HTERT RPE-1 (cell line): ENCODE data around the gene FGD3.
"Not testable (repeated sequence)": the region's sequence is repeated elsewhere in the genome, so short reads cannot be mapped to it uniquely, and the experiment has no call there.

Experiments used
- in situ Hi-C: fragments of 300-500 bp; cut with MboI; formaldehyde crosslinking; loops from 4 replicates; pipeline ENCODE4 v1.14.3; 2020; ENCODE audit warnings: low sequenced_read_pairs

Gene FGD3, protein sequence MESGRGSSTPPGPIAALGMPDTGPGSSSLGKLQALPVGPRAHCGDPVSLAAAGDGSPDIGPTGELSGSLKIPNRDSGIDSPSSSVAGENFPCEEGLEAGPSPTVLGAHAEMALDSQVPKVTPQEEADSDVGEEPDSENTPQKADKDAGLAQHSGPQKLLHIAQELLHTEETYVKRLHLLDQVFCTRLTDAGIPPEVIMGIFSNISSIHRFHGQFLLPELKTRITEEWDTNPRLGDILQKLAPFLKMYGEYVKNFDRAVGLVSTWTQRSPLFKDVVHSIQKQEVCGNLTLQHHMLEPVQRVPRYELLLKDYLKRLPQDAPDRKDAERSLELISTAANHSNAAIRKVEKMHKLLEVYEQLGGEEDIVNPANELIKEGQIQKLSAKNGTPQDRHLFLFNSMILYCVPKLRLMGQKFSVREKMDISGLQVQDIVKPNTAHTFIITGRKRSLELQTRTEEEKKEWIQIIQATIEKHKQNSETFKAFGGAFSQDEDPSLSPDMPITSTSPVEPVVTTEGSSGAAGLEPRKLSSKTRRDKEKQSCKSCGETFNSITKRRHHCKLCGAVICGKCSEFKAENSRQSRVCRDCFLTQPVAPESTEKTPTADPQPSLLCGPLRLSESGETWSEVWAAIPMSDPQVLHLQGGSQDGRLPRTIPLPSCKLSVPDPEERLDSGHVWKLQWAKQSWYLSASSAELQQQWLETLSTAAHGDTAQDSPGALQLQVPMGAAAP

DNA sequence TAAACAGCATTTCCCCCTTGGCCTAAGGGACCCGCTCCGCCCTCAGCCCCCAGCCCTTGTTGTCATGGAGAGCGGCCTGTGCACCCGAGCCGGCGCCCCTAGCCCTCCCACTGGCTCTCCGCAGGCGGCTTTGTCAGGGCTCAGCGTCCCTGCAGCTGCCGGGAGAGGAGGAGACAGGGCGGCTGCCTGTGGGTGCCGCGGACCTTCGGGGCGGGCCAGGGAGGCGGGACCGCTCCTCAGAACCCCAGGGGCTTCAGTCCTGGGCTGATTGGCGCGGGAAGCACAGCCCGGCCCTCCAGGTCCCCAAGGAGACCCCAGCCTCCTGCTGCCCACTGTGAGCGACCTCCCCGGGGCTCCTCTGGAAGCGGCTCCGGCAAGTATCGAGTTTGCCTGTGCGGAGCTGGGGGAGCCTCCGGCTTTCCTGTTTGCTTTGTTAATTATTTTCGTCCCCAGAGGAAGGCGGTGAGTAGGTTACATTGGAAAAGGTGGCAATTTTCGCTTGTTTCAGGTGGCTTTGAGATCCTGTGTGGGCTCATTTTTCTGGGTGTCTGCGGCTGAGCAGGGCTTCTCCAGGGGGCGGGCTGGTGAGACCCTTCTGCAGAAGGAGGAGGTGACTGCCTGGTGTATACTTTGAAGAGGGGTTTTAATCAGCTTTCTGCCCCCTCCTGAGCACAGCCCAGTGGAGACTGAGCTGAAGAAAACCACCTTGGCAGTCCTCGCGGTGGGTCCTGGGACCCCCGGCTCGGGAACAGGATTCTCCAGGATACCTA, at the start of gene FGD3:
Gene FGD3, plus strand, starts transcription at position 256 of the 770 bp plus-strand sequence. CDS start 28,734 bp downstream, outside the sequence.
- in situ Hi-C loops: no loop called here

DNA sequence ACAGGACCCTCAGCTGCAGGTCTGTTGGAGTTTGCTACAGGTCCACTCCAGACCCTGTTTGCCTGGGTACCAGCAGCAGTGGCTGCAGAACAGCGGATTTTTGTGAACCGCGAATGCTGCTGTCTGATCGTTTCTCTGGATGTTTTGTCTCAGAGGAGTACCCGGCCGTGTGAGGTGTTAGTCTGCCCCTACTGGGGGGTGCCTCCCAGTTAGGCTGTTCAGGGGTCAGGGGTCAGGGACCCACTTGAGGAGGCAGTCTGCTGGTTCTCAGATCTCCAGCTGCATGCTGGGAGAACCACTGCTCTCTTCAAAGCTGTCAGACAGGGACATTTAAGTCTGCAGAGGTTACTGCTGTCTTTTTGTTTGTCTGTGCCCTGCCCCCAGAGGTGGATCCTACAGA, 42.2 kb upstream of the FGD3 start:
- in situ Hi-C loops: not testable (repeated sequence)

DNA sequence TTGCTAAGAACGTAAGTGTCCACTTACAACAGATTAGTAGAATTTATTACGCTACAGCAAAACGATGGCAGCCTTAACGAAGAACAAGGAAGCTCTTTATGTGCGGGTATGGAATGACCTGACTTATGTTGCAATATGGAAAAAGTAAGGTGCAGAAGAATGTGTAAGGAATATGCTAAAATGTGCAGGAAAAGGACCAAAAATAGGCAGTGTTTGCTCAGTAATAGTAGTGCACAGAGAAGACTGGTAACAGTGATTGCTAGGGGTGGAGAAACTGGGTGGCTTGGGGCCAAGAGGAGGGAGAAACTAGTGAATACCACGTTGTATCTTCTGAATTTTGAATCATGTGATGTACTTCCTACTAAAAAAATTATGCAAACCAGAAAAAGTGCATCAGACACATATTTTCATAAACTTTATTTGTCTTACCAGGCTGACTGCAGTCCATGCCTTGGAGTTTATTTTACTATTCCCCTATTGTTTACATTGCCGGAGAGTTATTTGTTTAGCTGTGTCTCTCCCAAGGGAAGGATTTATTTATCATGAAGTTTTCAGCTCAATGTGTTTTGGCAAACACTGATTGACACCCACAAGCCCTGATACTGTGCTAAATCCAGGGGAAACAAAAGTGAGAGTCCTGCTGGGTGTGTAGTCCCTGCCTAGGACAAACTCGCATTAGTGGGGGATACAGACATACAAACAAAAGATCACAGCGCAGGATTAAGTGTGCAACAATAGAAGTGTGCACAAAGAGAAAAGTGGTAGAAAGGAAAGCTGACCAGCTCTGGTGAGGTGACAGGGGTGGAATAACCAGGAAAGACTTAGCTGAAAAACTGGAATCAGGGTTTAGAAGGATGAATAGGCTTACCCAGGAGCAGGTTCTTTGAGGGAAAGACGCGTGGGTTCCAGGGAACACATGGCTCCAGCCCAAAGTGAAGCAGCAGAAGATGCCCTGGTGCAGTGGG, 35.5 kb upstream of the FGD3 start:
- in situ Hi-C loops: no loop called here

DNA sequence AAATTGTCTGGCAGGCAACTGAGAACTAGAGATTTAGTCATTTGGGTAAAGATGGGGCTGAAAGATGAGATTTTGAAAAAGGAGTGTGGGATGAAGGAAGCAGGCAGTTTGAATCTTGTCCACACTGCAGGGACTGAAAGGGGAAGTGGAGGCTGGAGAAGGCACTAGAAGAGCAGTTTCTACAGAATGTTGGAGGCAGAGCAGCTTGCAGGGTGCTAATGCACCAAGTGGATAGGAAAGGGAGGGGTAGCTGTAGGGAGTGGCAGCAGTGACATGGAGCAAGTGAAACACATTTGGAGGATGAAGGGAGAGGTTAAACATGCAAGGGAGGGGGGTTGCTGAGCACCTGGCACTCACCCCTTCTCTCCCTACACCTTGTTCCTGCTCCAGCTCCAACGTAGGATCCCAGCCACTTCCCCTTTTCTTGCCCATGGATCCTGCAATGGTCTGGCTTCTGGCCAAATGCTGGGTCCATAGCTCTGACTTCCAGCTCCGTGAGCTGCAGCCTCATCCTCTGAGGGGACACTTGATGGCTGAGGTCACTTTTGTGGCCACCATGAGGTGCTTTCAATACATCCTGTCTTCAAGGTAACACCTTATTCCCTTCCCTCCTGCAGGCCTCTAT, 30.0 kb upstream of the FGD3 start:
- in situ Hi-C loops: no loop called here

DNA sequence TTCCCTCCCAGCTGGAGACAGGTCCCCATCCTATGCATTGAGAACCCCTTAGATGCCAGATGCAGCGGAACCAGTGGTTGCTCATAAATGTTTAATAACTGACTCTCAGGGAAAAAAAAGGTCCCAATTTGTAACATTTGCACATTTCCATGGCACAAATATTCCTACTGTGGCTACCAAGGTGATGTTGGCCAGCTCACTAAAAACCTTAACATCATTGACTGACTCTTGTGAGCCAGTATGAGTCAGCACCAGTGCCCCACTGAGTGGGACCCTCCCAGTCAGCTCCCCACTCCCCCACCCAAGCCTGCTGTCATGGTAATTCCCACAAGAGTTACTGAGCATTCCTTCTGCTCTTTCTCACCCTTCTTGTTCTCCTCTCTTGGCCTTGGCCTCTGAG, 26.9 kb upstream of the FGD3 start:
- in situ Hi-C loops: no loop called here

DNA sequence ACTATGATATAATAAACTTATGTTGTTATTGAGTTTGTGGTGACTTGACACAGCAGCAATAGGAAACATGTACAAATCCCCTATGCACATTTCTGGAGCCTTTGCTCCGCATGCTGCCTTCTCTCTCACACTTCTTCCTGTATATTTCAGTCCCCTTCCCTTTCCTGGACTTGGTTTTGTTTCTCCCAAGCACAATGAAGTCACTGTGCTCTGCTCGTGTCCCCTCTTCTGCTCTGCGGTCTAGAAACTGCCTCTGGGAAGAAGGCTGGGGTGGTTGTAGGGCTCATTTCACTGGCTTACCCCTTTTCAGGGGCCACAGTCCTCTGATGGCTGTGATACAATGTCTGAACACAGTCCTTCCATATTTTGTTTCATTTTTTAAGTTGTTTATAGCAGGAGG, 15.7 kb upstream of the FGD3 start:
- in situ Hi-C loops: no loop called here

DNA sequence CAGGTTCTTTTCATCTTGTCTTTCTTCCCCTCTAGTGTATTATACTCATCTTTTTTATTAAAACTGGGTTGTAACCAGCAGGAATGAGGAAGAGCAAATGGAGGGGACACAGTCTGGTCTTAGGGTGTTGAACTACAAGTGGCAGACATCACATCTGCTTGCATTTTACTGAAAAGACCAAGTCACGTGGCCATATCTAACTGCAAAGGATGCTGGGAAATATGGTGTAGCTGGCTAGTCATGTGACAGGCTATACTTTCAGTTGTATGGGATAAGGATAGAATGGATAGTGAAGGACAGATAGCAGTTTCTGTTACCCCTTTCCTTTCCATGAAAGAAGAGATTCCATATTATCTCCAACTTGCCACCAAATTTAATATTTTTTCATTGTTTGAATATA, 13.0 kb upstream of the FGD3 start:
- in situ Hi-C loops: no loop called here

DNA sequence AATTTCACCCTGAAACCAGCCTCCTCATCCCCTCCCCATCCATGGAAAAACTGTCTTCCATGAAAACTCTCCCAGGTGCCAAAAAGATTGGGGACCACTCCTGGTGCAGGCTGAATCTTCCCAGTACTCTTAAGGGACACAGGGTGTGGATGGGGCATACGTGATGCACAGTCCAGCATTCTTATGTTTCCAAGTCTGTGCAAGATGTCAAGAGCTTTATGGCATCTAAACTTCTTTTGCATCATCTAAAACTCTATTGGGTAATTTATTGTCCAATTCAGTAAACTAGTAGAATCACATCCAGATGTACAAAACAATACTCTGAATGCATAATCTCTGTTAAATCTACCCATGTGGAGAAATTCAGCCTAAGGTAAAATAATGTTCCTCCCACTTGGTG, 9.3 kb upstream of the FGD3 start:
- in situ Hi-C loops: no loop called here

DNA sequence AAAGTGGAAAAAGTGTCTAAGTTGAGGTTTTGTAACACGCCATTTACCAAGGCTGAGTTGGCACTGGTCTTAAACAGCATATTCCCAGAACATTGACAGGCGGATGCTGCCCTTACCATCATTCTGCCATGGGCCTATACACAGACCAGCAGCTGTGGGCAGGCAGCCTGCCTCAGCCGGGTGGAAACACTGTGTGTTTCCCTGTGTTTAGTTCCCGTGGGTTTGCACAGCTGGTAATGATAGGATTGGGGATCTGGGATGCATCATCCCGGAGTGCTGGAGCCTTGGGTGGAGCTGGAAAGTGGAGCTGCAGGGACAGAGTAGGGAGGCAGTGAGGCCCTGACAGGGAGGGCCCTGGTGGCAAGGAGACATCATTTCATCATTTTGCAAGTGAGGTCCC, 5.5 kb upstream of the FGD3 start:
- in situ Hi-C loops: no loop called here

DNA sequence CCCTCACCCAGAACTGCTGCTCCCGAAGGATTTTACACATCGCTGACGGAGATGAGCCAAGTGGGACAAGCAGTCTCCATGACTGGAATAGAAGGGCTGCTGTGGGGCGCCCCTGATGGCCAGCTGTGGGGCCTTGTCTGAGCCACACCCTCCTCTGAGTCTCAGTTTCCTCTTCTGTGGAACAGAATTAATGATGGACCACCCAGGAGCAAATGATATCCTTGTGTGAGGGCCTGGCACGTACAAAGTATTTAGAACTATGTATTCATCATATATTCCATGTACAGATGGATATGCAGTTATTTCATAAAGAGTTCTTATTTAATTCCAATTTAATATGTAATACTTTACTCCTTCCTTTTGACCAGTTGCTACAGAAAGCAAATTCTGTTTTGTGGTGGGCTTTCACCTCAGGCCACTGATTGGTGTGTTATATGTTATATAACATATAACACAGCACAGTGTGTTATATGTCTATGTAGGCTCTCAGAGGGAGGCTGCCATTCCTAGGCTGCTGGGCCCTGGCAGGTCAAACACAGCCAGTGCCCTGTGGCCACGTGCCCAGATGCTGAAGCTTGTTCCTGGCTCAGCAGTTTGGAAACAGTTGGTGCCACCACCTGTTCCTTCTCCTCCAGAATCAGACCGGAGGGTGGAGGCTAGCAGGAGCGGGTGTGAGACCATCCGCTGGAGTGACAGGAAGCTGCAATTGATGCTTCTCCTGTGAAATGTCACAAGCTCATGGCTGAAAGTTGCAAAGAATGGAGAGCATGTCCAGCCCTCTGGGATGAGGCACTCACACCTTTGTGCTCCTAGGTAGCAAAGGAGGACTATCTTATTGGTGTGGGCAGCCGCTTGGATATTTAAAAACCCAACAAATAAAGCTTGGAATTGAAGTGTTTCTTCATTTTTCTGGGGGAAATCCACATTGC, 4.4 kb upstream of the FGD3 start:
- in situ Hi-C loops: no loop called here

DNA sequence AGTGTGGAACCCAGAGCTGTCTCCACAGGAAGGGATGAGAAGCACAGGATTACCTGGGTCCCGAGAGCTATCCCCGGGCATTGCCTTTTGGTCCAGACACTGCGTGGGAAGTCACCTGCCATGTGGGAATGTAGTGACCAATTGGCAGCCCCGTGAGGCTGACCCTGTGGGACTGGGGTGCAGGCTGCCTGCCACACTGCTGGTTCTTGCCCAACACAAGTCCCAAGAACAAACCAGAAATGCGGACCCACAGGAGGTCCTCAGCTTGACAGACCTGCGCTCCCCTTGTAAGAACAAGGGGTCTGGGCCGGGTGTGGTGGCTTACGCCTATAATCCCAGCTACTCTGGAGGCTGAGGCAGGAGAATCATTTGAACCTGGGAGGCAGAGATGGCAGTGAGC, 2.4 kb upstream of the FGD3 start:
- in situ Hi-C loops: no loop called here

DNA sequence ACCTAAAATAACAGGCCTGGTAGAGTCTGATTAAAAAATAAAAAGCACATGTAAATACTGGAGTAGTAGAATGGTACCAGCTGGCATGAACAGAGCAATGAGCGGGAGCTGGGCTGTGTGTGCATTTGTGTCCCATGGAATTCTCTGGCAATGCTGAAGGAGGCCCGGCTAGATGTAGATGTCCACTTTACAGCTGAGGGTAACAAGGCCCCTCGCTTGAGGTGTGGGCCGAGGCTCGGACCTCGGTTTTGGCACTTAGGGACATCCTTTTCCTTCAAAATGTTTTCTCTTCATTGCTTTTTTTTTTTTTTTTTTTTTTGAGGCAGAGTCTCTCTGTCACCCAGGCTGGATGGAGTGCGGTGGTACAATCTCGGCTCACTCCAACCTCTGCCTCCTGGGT, 1.5 kb upstream of the FGD3 start:
- in situ Hi-C loops: no loop called here

DNA sequence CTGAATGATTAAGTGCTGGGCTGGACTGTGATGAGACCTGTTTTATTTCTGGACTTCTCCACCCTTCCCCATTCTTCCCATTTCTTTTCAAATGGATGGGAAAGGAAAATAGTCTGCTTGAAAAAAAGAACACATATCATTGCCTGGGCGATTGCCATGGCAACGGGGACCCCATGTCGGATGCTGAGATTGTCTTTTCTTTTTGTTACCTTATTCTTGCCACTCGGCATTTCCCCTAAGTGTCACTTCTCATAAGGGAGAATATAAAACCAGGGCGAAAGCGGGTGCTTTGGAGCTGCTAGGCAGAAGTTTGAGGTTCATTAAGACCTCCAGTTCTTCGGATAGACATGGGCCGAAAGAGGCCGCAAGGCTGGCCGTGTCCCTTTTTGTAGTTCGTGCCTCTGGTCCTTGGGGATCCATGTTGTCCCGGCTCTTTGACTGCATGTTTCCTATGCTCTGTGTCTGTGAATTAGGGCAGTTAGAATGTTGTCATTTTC, 763 bp downstream of the FGD3 start:
- in situ Hi-C loops: no loop called here

DNA sequence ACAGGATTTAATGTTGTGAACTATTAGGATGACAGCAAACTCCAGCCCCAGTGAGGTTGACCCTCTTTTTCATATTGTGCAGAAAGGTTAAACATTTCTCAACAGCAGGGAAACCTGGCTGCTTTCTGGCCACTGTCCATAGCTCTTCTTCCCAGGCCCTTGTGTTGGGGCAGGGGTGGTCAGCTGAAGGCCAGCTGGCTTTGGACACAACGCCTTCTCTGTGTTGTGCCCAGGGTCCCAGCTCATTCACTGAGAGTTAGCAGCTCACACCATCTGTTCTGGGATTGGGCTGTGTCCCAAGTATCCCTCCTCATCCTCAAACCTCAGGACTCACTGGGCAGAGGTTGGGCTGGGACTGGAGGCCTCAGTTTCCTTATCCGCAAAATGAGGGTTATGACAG, 1.3 kb downstream of the FGD3 start:
- in situ Hi-C loops: no loop called here

DNA sequence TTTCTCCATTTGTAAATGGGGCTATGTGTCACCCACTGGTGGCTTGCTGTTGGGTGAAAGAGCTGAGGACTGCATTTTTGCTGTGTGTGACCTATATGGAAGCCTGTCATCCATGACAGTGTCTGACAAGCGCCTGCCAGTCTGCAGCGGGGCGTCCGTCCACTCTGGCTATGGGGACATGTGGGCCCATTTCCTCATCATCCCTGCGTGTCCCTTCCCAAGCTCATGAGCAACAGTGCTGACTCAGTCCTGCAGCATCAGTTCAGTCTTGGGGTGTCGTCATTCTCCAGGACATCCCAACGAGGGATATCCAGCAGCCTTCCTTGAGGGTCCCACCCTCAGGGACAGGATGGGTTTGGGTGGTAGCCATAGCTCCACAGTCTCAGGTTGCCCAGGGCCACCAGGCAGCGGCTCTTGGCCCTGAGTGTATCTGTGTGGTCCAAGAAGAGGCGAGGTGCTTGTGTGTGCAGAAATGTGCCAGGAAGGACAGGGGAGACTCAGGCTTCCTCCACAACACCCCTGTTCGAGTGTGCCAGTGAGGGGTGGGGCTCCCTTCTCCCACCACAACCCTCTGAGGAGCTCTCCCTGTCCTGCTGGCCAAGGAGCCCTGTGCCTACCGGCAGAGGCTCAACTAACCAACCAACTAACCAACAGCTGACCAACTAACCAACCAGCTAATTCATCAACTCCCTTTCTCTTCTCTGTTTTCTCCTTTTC, 2.1 kb downstream of the FGD3 start:
- in situ Hi-C loops: no loop called here

DNA sequence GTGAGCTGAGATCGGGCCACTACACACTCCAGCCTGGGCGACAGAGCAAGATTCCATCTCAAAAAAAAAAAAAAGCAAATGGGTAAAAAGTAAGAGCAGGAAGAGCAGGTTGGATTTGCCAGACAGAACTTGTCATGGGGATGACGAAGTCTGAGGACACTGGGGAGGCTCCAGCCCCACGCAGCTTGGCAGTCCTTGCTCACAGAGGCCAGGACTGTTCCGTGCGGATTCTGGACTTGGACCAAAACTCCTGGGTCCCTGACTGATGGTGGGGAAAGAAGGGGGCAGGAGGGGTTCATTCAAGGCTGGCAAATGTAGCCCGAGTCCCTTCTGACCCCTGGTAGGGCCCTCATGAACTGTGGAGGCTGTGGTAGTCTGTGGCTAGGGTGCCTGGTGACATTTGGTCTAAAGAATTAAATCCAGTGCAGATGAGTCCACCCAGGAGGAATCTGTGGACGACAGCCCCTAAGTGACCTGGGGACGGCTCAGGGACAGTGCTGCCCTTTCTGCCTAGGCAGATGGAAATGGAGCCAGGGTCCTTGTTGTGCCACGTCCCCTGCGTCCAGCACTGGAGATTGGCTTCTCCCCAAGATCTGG, 3.1 kb downstream of the FGD3 start:
- in situ Hi-C loops: no loop called here

DNA sequence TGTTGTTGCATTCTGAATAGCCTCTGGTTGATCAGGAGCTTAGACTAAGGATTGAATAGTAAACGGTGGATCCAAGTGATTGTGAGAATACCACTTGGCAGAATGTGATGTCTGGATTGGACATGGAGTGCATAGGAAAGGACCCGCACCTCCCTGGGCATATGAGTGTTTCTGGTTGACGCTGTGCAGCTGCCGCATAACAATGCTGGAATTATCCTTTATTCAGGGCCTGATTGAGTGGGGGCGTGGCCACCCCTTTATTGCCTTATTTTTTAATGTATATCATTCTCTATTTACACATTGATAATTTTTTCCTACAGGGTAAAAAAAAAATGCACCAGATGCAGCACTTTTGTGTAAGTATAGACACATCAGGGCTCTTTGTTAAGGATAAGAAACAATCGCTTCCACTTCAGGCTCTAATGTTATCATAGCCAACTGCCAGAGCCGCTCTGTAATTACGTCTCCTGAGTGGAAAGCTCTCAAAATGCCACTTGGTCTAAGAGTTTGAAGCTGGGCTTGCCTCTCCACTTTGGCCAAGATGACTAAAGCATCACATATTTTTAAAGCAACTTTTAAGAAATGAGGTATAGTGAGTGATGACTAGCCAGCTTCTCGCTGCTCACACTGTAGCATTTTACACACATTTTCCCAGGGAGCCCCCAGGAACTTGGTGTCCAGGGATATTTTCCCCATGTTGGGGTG, 5.7 kb downstream of the FGD3 start:
- in situ Hi-C loops: no loop called here
